ENCODE results near the gene ZFX.
"Not testable (repeated sequence)": the region's sequence is repeated elsewhere in the genome, so short reads cannot be mapped to it uniquely, and the experiment has no call there.

Gene ZFX

DNA sequence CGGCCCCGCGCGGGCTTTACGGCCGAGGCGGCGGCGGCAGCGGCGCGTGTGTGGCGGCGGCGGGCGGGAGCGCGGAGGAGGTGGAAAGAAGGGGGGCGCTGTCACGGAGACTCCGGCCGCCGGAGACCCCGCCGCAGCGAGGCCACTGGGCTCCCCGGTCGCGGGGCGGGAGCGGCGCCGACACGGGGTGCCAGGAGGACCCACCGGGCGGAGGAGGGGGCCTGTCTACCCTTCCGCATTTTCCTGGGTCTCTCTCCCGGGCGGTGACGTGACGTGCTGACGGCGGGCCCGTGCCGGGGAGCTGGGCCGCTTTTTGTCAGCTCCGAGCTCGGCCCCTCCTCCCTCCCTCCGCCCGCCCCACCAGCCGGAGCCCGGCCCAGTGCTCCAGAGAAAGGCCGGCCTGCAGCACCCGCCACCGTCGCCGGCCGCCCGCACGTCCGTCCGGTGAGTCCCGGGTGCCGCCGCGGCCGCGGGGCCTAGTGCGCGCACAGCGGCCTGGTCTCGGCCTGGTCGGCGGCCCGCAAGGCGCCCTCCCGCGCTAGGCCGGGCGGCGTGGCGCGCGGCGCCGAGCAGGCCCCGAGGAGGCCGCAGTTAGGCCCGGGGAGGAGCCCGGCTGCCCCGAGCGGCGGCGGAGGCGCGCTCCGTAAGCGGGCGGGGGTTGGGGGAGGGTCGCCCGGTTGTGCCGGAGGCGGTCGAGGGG lies at the start of gene ZFX:
Gene ZFX, plus strand, starts transcription at position 379 of the 700 bp plus-strand sequence. CDS start 23,014 bp downstream, outside the sequence.
- DNase-seq, result peak; percentile 58 to 62

GRCh38 chrX:24100713-24101112 lies 48.8 kb upstream of the ZFX start:
- DNase-seq, result no peak

DNA sequence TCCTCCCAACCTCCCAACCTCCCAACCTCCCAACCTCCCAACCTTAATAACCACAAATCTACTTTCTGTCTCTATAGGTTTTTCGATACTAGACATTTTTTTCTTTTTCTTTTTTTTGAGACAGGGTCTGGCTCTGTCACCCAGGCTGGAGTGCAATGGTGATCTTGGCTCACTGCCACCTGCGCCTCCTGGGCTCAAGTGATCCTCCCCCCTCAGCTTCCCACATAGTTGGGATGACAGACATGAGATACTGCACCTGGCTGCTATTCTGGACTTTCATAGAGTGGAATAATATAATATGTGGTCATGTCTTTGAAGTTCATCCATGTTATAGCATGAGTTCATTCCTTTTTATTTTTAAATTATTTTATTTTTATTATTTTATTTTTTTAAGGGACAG lies 39.5 kb upstream of the ZFX start:
- no peak for DNase-seq

GRCh38 chrX:24113181-24113580 lies 36.3 kb upstream of the ZFX start:
- no peak for DNase-seq

- DNase-seq, result no peak
Observed at GRCh38 chrX:24117258-24117657, 32.3 kb upstream of the ZFX start.

DNA sequence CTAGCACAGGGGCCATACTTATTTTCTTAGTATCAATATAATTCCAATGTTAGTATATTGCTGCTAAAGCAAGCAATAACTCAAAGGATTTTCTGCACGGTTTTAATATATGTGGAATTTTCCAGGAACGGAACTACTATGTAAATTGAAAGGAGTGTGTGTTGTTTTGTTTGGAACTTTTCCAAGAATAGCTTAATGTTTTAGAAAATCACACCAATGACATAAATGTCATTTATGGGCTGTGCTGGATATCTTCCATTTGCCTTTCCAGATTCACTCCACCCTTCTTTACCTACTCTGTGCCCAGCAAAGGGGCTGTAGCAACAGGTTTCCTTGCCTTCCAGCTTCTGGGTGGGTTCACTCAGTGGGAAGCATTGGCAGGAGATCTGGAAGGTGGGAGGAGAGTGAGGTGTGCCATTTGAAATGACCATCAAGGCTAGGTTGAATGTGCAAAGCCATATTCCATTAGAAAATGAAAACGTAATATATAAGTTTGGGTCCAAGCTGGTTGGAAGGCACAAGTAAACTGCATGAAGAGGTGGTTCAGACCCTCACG lies 25.2 kb upstream of the ZFX start:
- no peak for DNase-seq

DNA sequence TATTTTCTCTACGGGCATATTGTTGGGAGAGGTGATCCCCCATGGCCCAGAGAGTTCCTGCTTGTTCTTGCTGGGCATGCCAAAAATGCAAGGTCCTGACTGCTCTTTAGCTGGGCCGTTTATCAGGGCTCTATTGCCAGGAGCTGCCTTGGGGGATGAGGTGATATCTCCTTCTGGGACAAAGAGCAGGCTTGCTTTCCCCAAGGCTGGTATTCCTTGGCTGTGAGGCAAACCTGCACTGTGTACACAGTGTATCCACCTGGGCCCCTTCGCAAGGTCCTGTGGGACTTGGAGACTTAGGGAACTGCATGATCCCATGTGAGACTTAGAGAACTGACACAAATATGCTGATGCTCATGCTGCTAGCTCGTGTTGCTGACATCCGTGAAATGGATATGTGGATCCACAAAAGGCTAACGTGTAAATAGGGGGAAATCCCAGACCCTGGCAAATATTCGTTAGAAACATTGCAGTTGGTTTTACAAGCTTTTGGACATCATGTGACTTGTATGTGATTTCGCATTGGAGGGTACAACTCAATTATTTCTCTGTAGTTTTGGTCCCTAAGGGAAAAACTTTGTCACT lies 24.4 kb upstream of the ZFX start:
- no peak for DNase-seq

- no peak for DNase-seq
Observed at GRCh38 chrX:24131476-24131875, 18.1 kb upstream of the ZFX start.

GRCh38 chrX:24133312-24133711 lies 16.2 kb upstream of the ZFX start:
- DNase-seq, result no peak

GRCh38 chrX:24135768-24136167 lies 13.8 kb upstream of the ZFX start:
- DNase-seq, result not testable (repeated sequence)

DNA sequence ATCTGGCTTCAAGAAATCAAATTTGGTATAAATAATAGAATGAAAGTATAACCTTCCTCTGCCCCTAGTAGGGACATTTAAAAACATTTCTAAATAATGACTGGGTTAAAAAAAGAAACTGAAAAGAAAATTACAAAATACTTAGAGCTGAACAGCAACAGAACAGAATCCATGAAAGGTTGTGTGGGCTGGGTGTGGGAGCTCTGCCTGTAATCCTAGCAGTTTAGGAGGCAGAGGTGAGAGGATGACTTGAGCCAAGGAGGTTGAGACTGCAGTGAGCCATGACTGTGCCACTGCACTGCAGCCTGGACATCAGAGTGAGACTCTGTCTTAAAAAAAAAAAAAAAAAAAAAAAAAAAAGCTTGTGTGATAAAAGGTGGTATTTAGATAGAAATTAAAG lies 12.3 kb upstream of the ZFX start:
- no peak for DNase-seq

GRCh38 chrX:24143982-24144381 lies 5.5 kb upstream of the ZFX start:
- not testable (repeated sequence) for DNase-seq

DNA sequence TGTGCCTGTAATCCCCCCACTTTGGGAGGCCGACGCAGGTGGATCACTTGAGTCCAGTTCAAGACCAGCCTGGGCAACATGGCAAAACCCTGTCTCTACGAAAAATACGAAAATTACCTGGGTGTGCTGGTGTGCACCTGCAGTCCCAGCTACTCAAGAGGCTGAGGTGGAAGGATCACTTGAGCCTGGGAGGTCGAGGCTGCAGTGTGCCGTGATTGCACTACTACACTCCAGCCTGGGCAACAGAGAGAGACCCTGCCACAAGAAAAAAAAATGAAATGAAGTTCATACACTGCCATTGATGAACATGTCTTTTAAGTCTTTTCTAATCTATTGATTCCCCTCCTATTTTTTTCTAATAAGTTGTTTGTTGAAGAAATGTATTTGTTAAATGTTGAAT lies 5.0 kb upstream of the ZFX start:
- DNase-seq, result no peak

- no peak for DNase-seq
Observed at GRCh38 chrX:24145303-24146186, 4.0 kb upstream of the ZFX start.

- DNase-seq, result no peak
Observed at GRCh38 chrX:24146283-24146949, 3.1 kb upstream of the ZFX start.

- no peak for DNase-seq
Observed at GRCh38 chrX:24147165-24147564, 2.4 kb upstream of the ZFX start.

DNA sequence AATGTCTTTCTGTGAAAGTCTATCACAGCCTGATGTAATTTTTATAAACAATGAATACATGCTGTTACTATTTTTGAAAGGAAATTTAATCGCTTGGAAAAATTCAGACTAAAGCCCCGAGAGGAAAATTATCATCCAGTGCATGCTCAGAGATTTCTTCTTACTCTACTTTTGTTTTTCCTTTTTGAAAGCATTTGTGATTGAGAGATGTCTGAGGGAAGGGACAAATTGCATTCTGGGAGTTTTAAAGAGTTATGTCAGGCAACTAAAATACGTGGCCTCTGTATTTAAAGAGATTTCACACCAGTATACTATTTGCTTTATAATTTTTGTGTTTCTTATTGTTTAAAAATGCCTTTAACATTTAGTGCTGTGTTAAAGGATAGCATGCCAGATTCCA lies 1.4 kb upstream of the ZFX start:
- DNase-seq, result no peak

- no peak for DNase-seq
Observed at GRCh38 chrX:24148535-24149350, 786 bp upstream of the ZFX start.

DNA sequence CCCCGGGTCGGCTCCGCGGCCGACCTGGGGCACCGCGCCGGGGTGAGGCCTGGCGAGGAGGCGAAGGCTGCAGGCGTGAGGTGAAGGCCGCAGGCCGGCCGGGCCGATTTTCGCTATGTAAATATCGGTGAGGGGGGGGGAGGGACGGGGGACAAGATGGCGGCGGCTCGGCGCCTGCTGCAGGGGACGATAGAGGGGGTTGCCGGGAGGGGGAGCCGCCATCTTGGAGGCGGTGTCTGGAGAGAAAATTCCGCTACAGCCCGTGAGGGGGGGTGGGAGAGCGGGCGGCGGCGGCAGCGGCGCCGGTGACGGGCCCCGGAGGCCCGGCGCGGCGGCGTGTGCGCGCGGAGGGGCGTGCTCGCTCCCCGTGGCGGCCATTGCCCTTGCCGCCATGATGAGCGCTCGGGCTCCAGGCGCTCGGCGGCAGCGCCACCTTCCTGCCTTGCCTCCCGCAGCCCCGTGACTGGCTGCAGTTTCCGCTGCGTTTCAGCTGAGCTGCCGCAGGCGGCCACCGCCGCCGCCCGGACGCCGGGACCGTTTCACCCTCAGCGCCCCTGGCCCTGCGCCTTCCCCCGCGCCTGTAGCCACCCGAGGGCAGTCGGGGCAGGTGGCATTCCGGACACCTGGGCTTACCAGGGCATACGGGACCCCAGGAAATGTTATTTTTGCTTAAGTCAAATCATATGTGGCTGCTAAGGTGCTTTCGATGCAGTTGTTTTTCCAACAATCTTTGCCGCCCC lies 692 bp downstream of the ZFX start:
- DNase-seq, result peak; percentile 73 to 83

- no peak for DNase-seq
Observed at GRCh38 chrX:24150898-24151297, 1.4 kb downstream of the ZFX start.

GRCh38 chrX:24151513-24151912 lies 2.0 kb downstream of the ZFX start:
- no peak for DNase-seq
